Neural cell (in vitro differentiated cells): ENCODE data around the gene SPRR2D.

ENCODE experiments used
- CTCF ChIP-seq: fragments of 450-650 bp; IDR thresholded peaks from 2 replicates; pipeline ENCODE4 v1.5.1; 2014; ENCODE audit warnings: antibody characterized with exemption, mild to moderate bottlenecking, moderate library complexity; ENCODE audit not compliant: poor library complexity, severe bottlenecking
- EZH2 ChIP-seq: fragments of 200-600, 300-800 bp; shearing (Covaris generic), sonication (generic); IDR thresholded peaks from 2 replicates; pipeline ENCODE4 v1.6.1; 2014; ENCODE audit warnings: antibody characterized with exemption, low read length, borderline replicate concordance, mild to moderate bottlenecking; ENCODE audit not compliant: insufficient read depth, poor library complexity, severe bottlenecking
- SMC3 ChIP-seq: fragments of 450-650 bp; conservative IDR thresholded peaks from 2 replicates; pipeline ENCODE4 v1.6.1; 2014; ENCODE audit warnings: antibody characterized with exemption, mild to moderate bottlenecking, moderate library complexity; ENCODE audit not compliant: poor library complexity
- TAF1 ChIP-seq: IDR thresholded peaks from 2 replicates; pipeline ENCODE4 v1.6.1; 2012; ENCODE audit warnings: low read depth

- TF ChIP-seq EZH2 (no peak), CTCF (no peak), SMC3 (no peak), TAF1 (no peak)
Observed at GRCh38 chr1:153024413-153024812, 16.5 kb downstream of the SPRR2D start.
